Panc1 (cell line): Measurements from ENCODE around the gene ATF6B. TPM values are rescaled to one million over a fixed set of nuclear protein-coding genes. Genes with fewer than 3 reads are reported as not detected.
"Not testable (repeated sequence)": the region's sequence is repeated elsewhere in the genome, so short reads cannot be mapped to it uniquely, and the experiment has no call there.

Source experiments
- ATAC-seq: fragments of 200-7000 bp; cut with Tn5 transposase; 2 replicates; pipeline ENCODE4 v1.9.1; 2020; ENCODE audit warnings: mild to moderate bottlenecking, moderate library complexity
- BruUV-seq: library from RNA; stranded (reverse); fragments of 400-500 nt; replicated peaks from 2 replicates; lab custom pipeline; 2021; lab: Mats Ljungman, UMichigan
- CTCF ChIA-PET: fragments of 300-600 bp; sonication (Branson Sonifier 250); formaldehyde crosslinking; loops from one replicate; lab custom pipeline; 2022; ENCODE audit warnings: antibody characterized with exemption; lab: Charles Lee
- POLR2A ChIA-PET: fragments of 300-600 bp; sonication (Branson Sonifier 250); formaldehyde crosslinking; loops from one replicate; lab custom pipeline; 2022; ENCODE audit warnings: antibody characterized with exemption; lab: Charles Lee
- DNase-seq: peaks from one replicate; pipeline ENCODE4 v3.0.0-alpha.2; 2010; ENCODE audit warnings: low read depth, low spot score
- H3K27ac ChIP-seq: 2 replicates; pipeline ENCODE4 v1.5.1; 2011; ENCODE audit warnings: mild to moderate bottlenecking, low read length, inconsistent platforms
- H3K27me3 ChIP-seq: fragments of 200-500 bp; sonication (Bioruptor generic); 2 replicates; pipeline ENCODE4 v1.6.0; 2014; ENCODE audit warnings: low read length, inconsistent platforms; ENCODE audit not compliant: control insufficient read depth, insufficient read depth
- H3K36me3 ChIP-seq: fragments of 200-500 bp; sonication (Bioruptor generic); 2 replicates; pipeline ENCODE4 v1.5.1; 2014; ENCODE audit warnings: inconsistent platforms, mild to moderate bottlenecking, low read length, moderate library complexity; ENCODE audit not compliant: control insufficient read depth, insufficient read depth
- H3K4me1 ChIP-seq: 2 replicates; pipeline ENCODE4 v1.5.1; 2011; ENCODE audit warnings: inconsistent platforms, mild to moderate bottlenecking, low read length, moderate library complexity; ENCODE audit not compliant: control insufficient read depth, insufficient read depth
- H3K4me3 ChIP-seq, 2 experiments: 2 replicates each; pipeline ENCODE4 v1.5.1; 2011 to 2012; ENCODE audit warnings: low read depth in 2 of 2, low read length in 2 of 2, mild to moderate bottlenecking in 2 of 2, inconsistent platforms in 1 of 2, moderate library complexity in 1 of 2
- H3K9me3 ChIP-seq: fragments of 200-500 bp; sonication (Bioruptor generic); 2 replicates; pipeline ENCODE4 v1.5.1; 2014; ENCODE audit warnings: low read depth, mild to moderate bottlenecking, inconsistent platforms, low read length, moderate library complexity; ENCODE audit not compliant: control insufficient read depth, insufficient read depth
- POLR2AphosphoS5 ChIP-seq: IDR thresholded peaks from 2 replicates; pipeline ENCODE4 v1.6.1; 2012; ENCODE audit warnings: mild to moderate bottlenecking, low read depth, low read length, moderate library complexity
- SIN3A ChIP-seq: IDR thresholded peaks from 2 replicates; pipeline ENCODE4 v1.6.1; 2012; ENCODE audit warnings: low read depth, mild to moderate bottlenecking, low read length, moderate library complexity, borderline replicate concordance; ENCODE audit not compliant: insufficient read depth
- TCF7L2 ChIP-seq: IDR thresholded peaks from 2 replicates; pipeline ENCODE4 v1.6.1; 2011; ENCODE audit warnings: mild to moderate bottlenecking, low read depth, low read length, inconsistent platforms
- in situ Hi-C: cut with HindIII; loops from 2 replicates; pipeline ENCODE4 v1.10.0; 2016; ENCODE audit warnings: low sequenced_read_pairs, low pct_unique_long_range_greater_than_20kb
- intact Hi-C: fragments of 100-400 bp; cut with micrococcal nuclease; formaldehyde crosslinking; loops from one replicate; pipeline ENCODE4 v1.10.0; 2022; ENCODE audit not compliant: unreplicated experiment
- total RNA-seq: library from RNA; stranded (reverse); gene quantifications from one replicate; pipeline ENCODE4 v1.2.1, GENCODE V29; 2021; ENCODE audit not compliant: unreplicated experiment
- TF ChIP-seq, protein P1 (sequence below), 2 experiments: IDR thresholded peaks; 2 replicates each; pipeline ENCODE4 v1.6.1; 2011 to 2012; ENCODE audit warnings: low read depth in 2 of 2, control low read depth in 1 of 2, low read length in 1 of 2, mild to moderate bottlenecking in 1 of 2, moderate library complexity in 1 of 2; ENCODE audit not compliant: insufficient read depth in 1 of 2
- TF ChIP-seq, protein P2 (sequence below): fragments of 450-650 bp; IDR thresholded peaks from 2 replicates; pipeline ENCODE4 v1.5.1; 2017; ENCODE audit warnings: mild to moderate bottlenecking

Gene ATF6B
- total RNA-seq, 1 experiment from 2014 or later = 127 TPM

DNA sequence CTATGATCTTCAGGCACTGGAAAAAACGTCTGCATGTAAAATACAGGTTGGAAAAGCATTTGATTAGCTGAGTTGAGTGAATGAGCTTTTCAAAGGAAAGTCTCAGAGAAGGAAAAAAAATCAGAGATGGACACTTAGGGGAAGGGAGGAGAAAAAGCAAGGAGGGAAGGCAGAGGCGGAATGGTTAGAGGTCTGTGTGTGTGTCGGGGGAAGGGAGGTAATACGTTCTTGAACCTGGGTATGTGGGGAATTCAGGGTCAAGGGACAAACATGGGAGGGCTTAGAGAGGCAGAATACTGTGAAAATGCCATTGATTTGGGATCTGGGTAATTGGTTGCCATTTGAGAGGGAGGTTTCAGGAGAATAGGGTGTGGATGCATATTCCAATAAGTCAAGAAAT lies 18.6 kb upstream of the ATF6B start:
- no peak overlapping the region; the same call in 1 of the 2 replicates for H3K27ac ChIP-seq
- POLR2A ChIA-PET = no interaction called here
- intact Hi-C loops = no loop called here
- no peaks in the 10 kb centered on the region for H3K36me3 ChIP-seq
- H3K4me1 ChIP-seq = no peaks in the 10 kb centered on the region
- no peak for DNase-seq
- in situ Hi-C loops = no loop called here
- no TSS peak for BruUV-seq
- no peak overlapping the region for H3K4me3 ChIP-seq
- no peaks in the 10 kb centered on the region for H3K9me3 ChIP-seq
- TF ChIP-seq, protein P1, sequence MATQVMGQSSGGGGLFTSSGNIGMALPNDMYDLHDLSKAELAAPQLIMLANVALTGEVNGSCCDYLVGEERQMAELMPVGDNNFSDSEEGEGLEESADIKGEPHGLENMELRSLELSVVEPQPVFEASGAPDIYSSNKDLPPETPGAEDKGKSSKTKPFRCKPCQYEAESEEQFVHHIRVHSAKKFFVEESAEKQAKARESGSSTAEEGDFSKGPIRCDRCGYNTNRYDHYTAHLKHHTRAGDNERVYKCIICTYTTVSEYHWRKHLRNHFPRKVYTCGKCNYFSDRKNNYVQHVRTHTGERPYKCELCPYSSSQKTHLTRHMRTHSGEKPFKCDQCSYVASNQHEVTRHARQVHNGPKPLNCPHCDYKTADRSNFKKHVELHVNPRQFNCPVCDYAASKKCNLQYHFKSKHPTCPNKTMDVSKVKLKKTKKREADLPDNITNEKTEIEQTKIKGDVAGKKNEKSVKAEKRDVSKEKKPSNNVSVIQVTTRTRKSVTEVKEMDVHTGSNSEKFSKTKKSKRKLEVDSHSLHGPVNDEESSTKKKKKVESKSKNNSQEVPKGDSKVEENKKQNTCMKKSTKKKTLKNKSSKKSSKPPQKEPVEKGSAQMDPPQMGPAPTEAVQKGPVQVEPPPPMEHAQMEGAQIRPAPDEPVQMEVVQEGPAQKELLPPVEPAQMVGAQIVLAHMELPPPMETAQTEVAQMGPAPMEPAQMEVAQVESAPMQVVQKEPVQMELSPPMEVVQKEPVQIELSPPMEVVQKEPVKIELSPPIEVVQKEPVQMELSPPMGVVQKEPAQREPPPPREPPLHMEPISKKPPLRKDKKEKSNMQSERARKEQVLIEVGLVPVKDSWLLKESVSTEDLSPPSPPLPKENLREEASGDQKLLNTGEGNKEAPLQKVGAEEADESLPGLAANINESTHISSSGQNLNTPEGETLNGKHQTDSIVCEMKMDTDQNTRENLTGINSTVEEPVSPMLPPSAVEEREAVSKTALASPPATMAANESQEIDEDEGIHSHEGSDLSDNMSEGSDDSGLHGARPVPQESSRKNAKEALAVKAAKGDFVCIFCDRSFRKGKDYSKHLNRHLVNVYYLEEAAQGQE (IDR thresholded peaks at IDR 0.05; ENCODE audit: insufficient read depth in 1 of 2, low read depth in 2 of 2, low read length in 1 of 2) = no peak
- no peak for TF ChIP-seq SIN3A
- no peak for TF ChIP-seq TCF7L2
- no peak for TF ChIP-seq POLR2AphosphoS5
- no peaks in the 10 kb centered on the region for H3K27me3 ChIP-seq
- CTCF ChIA-PET = no interaction called here
- ATAC-seq = no peak

GRCh38 chr6:32146287-32146686 lies 18.2 kb upstream of the ATF6B start:
- Histone ChIP-seq H3K4me1 (no peaks in the 10 kb centered on the region), H3K27me3 (no peaks in the 10 kb centered on the region), H3K4me3 (no peak overlapping the region), H3K9me3 (no peaks in the 10 kb centered on the region), H3K27ac (peak overlapping the region; percentile 39; the same call in 1 of the 2 replicates), H3K36me3 (no peaks in the 10 kb centered on the region)
- POLR2A ChIA-PET = no interaction called here
- BruUV-seq = no TSS peak
- ATAC-seq (no peak), DNase-seq (no peak)
- intact Hi-C loops = no loop called here
- TF ChIP-seq TCF7L2 (no peak), POLR2AphosphoS5 (no peak), SIN3A (no peak)
- TF ChIP-seq, protein P1 (IDR thresholded peaks at IDR 0.05; ENCODE audit: insufficient read depth in 1 of 2, low read depth in 2 of 2, low read length in 1 of 2) = no peak
- TF ChIP-seq, protein P2, sequence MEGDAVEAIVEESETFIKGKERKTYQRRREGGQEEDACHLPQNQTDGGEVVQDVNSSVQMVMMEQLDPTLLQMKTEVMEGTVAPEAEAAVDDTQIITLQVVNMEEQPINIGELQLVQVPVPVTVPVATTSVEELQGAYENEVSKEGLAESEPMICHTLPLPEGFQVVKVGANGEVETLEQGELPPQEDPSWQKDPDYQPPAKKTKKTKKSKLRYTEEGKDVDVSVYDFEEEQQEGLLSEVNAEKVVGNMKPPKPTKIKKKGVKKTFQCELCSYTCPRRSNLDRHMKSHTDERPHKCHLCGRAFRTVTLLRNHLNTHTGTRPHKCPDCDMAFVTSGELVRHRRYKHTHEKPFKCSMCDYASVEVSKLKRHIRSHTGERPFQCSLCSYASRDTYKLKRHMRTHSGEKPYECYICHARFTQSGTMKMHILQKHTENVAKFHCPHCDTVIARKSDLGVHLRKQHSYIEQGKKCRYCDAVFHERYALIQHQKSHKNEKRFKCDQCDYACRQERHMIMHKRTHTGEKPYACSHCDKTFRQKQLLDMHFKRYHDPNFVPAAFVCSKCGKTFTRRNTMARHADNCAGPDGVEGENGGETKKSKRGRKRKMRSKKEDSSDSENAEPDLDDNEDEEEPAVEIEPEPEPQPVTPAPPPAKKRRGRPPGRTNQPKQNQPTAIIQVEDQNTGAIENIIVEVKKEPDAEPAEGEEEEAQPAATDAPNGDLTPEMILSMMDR = no peak
- in situ Hi-C loops = no loop called here
- CTCF ChIA-PET = no interaction called here

DNA sequence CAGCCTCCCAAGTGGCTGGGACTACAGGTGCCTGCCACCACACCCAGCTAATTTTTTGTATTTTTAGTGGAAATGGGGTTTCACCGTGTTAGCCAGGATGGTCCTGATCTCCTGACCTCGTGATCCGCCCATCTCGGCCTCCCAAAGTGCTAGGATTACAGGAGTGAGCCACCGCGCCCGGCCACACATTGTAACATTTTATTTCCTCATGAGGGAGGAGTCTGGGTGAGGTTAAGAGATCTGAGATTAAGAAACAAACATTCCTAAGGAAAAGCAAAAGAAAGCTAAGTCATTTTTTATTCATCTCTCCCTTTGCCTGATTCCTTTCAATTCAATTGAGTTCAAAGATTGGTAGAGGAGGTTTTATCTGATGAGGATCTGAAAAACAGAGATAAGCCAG lies 16.2 kb upstream of the ATF6B start:
- ATAC-seq, H3K4me3 ChIP-seq, H3K4me1 ChIP-seq, intact Hi-C loops, DNase-seq, H3K36me3 ChIP-seq, BruUV-seq, H3K27ac ChIP-seq, POLR2A ChIA-PET, H3K9me3 ChIP-seq, H3K27me3 ChIP-seq, in situ Hi-C loops: not testable (repeated sequence)
- CTCF ChIA-PET = interaction anchor here (0.6 kb wide), 1 partner anchor 26 kb away, joined by 7 read pairs; no protein-coding TSS in a partner anchor
